Measurements from ENCODE around the gene HSP90AB1.
A peak's percentile ranks its signal among the peaks of the same experiment; 100 is the strongest.

HSP90AB1 gene

DNA sequence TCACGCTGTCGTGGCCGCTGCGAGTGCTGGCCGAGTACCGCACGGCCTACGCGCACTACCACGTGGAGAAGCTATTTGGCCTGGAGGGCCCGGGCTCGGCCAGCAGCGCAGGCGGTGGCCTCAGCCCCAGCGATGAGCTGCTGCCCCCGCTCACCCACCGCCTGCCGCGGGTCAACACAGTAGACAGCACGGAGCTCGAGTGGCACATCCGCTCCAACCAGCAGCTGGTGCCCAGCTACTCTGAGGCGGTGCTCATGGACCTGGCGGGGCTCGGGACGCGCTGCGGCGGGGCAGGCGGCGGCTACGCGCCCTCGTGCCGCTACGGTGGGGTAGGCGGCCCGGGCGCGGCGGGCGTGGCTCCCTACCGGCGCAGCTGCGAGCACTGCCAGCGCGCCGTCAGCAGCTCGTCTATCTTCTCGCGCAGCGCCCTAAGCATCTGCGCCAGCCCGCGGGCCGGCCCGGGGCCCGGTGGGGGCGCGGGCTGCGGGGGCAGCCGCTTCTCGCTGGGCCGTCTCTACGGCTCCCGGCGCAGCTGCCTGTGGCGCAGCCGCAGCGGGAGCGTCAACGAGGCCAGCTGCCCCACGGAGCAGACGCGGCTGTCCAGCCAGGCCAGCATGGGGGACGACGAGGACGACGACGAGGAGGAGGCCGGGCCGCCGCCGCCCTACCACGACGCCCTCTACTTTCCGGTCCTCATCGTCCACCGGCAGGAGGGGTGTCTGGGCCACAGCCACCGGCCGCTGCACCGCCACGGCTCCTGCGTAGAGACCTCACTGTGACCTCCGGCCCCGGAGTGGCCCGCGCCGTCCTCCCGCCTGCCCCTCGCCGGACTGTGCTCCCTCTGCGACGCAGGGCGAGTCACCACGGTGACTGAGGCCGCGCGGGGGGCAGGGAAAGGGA lies 29.1 kb downstream of the HSP90AB1 start:
- DNase-seq (ENCODE audit: low read depth, low spot score) = no peak
- H3K4me3 ChIP-seq (ENCODE audit: low read length) = no peak overlapping the region

DNA sequence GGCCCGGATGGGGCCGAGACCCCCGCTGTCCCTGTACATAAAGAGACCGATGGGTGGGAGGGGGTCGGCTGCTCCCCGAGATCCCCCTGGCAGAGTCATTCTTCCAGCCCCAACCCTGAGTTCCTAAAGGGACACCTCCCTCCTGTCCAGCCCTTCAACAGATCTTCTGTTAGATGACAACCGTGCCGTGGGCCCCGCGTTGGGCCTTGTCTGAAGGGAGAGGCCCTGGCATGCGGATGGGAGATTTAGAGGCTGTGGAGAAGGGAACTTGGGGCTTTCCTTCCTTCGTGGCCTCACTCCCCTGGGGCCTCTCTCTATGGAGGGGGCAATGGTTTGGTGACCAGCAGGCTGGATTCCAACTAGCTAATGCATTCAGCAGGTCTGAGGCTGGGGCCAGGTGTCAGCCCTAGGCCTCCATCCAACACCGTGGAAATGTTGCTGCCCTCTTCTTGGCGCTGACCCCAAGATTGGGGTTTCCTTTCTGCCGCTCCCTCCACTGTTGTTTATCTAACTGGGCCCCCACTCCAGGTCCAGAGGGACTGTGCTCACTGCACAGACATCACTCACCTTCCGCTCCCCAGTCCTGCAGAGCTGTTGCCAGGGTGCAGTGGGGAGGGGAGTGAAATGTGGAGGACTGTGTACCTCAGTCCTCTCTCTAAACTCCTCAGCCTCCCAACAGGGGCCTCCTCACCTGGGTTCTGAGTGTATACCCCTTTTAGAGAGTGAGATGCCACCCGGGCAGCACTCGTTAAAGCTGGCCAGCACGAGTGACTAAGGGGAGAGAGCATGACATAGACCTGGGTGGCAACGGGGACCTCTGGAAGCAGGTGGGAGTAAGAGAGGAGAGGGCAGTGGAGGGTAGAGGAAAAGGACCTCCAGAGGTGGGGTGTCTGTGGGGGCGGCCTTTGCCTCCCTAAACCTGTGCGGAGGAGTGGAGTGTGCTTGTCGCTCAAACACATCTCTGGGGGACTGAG lies 30.1 kb downstream of the HSP90AB1 start:
- no peak for DNase-seq (ENCODE audit: low read depth, low spot score)

DNA sequence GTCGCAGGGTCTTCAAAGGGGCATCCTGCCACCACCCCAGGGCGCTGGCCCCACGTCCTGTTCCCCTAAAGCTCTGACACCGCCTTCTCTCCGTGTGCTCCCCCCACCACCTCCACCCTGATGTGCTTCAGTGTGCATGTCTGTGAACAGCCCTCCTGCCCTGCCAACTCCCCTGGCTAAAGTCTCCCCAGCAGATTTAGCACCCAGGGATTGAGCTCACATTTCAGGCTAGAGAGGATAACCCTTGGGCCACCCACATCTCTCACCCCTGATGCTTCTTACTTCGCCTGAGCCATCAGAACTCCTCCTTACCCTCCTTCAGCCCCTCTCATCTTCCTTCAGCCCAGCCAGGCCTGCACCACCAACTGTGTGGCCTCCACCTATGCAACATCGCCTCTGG lies 30.9 kb downstream of the HSP90AB1 start:
- no peak overlapping the region for H3K4me3 ChIP-seq (ENCODE audit: low read length)
- no peak for DNase-seq (ENCODE audit: low read depth, low spot score)

More for the DNA sequence above, 30.1 kb downstream of the HSP90AB1 start:
- H3K4me3 ChIP-seq (ENCODE audit: low read length) = no peak overlapping the region

DNA sequence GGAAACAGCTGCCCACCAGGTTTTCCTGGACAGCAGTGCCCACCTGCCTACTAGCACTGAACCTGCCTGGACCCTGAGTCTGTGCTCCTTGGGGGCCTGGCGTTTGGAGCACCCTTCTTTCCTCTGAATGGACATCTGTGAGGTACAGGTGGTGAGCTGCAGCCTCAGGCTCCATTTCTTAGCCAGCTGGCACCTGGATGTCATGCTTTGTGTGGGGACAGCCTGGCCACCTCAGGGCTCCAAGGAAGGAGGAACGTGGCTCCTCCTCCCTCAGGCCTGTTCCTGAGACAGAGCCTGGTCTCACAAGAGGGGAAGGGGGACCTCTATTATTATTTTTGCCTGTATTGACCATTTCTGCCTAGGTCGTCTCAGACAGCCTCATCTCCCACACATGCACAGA lies 31.4 kb downstream of the HSP90AB1 start:
- no peak overlapping the region for H3K4me3 ChIP-seq (ENCODE audit: low read length)
- DNase-seq (ENCODE audit: low read depth, low spot score) = no peak

- no peak for DNase-seq (ENCODE audit: low read depth, low spot score)
- no peak overlapping the region for H3K4me3 ChIP-seq (ENCODE audit: low read length)
Measured at GRCh38 chr6:44278774-44279697, 32.1 kb downstream of the HSP90AB1 start.

- DNase-seq (ENCODE audit: low read depth, low spot score) = no peak
- no peak overlapping the region for H3K4me3 ChIP-seq (ENCODE audit: low read length)
Measured at GRCh38 chr6:44284121-44284520, 37.2 kb downstream of the HSP90AB1 start.

DNA sequence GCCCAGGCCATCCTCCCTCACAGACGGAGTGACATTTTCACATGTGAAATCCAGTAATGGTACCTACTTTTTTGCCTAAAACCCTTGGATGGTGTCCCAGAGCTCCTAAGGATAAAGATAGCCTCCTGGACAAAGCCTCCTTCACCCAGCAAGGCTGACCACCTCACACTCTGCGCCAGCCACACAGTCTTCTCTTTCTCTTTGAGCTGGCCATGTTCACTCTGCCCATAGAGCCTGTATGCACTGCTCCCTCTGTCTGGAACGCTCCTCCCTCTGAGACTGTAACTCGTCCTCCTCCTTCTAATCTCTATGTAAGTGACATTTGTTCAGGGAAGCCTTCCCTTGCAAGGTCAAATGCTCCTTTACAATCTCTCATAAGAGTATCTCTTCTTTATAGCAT lies 38.0 kb downstream of the HSP90AB1 start:
- no peak for DNase-seq (ENCODE audit: low read depth, low spot score)
- no peak overlapping the region for H3K4me3 ChIP-seq (ENCODE audit: low read length)

GRCh38 chr6:44285552-44286284 lies 38.8 kb downstream of the HSP90AB1 start:
- peak; percentile 19 for DNase-seq (ENCODE audit: low read depth, low spot score)
- no peak overlapping the region for H3K4me3 ChIP-seq (ENCODE audit: low read length)

- H3K4me3 ChIP-seq (ENCODE audit: low read length) = no peak overlapping the region
- no peak for DNase-seq (ENCODE audit: low read depth, low spot score)
Measured at GRCh38 chr6:44286285-44286565, 39.3 kb downstream of the HSP90AB1 start.

- no peak for DNase-seq (ENCODE audit: low read depth, low spot score)
- H3K4me3 ChIP-seq (ENCODE audit: low read length) = no peak overlapping the region
Measured at GRCh38 chr6:44286747-44287146, 39.8 kb downstream of the HSP90AB1 start.

DNA sequence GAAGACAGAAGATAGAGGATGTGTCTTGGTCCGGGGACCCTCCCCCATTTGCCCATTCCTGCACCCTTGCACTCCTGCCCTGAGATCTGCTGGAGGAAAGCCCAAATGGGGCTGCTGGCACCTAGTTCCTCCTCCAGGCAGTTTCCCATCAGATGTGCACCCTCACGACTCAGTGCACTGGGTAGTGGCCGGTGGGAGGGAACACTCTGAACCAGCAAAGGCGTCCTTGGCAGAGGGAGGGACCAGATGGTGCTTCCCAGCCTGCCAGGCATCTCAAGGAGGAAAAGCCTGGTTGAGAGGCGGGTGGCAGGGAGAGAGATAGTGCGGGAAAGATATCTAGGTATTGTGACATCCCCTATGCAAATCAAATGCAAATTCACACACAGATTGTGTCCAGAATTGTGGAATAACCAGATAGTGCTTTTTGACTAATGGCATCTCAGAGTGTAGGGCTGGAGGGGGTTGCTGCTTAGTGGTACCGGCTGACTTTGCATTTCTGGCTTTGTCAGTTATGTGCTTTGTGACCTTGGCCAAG lies 42.9 kb downstream of the HSP90AB1 start:
- DNase-seq (ENCODE audit: low read depth, low spot score) = no peak
- no peak overlapping the region for H3K4me3 ChIP-seq (ENCODE audit: low read length)

GRCh38 chr6:44291841-44292240 lies 44.9 kb downstream of the HSP90AB1 start:
- peak; percentile 28 for DNase-seq (ENCODE audit: low read depth, low spot score)
- no peak overlapping the region for H3K4me3 ChIP-seq (ENCODE audit: low read length)

DNA sequence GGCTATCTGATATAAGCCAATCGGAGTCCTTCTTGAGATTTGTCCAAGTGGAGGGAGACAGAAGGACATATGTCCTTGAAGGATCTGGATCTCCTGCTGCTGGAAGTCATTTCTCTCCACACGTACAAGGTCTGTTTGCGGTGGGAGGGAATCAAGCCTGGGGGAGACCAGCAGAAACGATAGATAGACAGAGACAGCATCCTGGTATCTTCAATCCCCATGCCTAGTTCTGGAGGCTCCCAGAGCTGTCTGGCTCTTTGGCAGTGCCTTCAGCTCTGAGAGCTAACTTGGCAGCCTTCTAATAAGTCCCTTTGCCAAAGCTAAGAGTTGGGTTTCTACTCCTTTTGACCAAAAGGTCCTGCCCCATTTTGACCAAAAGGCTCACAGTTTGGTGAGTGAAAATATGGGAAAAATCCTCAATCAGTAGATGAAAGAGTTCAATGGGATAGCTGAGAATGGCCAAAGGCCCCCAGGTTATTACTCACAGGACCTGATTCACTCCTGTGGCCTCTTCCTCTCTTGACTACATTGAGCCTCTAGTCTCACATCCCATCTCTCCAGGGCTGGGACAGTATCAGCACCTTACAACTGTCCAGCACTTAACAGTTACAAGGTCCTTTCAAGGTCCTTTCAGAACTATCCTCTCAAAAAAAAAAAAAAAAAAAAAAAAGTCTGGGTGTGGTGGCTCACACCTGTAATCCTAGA lies 45.9 kb downstream of the HSP90AB1 start:
- H3K4me3 ChIP-seq (ENCODE audit: low read length) = no peak overlapping the region

GRCh38 chr6:44294832-44295791 lies 48.2 kb downstream of the HSP90AB1 start:
- DNase-seq (ENCODE audit: low read depth, low spot score) = no peak
- H3K4me3 ChIP-seq (ENCODE audit: low read length) = no peak overlapping the region

More for the DNA sequence above, 45.9 kb downstream of the HSP90AB1 start:
- no peak for DNase-seq (ENCODE audit: low read depth, low spot score)

DNA sequence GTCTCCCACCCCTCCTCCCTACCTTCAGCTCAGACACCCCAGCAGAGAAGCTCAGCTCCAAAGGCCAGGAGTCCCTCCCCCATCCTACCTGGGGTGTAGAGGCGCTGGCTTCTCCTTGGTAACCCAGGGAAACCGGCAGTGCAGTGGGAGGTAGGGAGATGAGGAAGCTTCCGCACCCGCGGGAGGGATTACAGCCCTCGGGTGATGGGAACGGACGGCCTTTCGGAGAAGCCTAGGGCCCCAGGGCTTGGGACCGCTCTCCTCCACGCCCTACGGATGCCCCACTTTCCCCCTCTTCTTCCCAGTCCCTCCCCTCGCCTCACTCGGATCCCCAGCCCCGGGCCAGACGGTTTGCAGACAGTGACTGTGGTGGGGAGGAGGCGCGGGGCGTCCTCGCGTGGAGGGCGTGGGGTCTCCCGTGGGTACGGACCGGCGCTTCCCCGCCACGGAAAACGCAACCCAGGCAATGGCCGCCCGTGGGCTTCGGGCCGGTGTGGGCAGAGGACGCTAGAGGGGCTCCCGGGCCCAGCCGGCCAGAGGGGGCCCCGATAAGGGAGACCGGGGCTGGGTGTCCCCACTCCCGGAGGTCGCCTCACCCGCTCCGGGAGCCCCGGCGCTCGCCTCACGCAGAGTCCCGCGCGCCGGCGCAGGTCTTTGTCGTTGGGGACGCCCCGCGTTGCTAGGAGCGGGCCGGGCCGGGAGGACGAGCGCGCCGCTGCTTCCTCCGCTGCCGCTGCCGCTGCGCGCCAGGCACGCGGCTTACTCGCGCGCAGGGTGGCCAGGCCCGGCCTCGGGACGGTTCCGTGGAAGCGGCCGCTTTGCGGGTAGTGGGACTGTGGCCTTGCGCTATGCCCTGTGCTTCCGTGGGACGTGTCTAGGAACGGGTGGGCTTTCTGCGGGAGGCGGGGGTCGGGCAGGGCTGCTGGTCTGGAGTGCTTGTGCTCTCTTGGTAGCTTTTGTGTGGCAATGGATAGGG lies 50.5 kb downstream of the HSP90AB1 start:
- no peak overlapping the region for H3K4me3 ChIP-seq (ENCODE audit: low read length)
- no peak for DNase-seq (ENCODE audit: low read depth, low spot score)
